CD4-positive, alpha-beta T cell treated with Interleukin-21 for 1 hour (primary cell): ENCODE data around the gene DUSP7.
"Not testable (repeated sequence)": the region's sequence is repeated elsewhere in the genome, so short reads cannot be mapped to it uniquely, and the experiment has no call there.

ENCODE experiments used
- DNase-seq: peaks from one replicate; pipeline ENCODE4 v3.0.0-alpha.2; 2020

DUSP7 gene

DNA sequence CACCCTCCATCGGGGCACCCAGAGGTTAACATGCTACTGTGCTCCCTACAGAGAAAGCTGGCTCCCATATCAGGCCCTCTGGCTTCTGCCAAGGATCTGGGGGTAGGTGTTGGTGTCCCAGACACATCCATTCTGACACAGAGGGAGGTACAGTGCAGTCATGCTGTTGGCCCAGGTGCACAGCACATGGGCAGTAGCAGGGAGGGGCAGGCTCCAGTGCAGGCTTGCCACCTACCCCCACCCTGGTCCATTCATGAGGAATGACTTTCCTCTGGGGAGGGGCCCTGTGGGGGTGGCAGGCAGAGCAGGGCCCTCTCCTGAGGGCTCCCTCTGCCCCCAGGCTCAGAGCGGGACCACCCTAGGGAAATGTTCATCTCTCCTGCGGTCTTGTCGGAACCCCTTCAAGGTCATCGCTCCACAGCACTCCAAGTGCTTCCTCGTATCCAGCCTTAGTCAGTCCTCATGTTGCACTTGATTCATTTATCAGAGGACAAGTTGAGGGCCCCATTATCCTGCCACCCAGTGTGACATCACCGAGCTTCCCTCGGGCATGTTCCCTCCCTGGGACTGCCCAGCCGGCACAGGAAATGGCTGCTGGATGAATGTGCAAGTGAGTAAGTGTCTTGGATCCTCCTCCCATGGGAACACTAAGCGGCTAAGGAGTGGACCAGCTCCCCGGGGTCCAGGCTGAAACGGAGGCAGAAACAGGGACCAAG lies 10.0 kb downstream of the DUSP7 start:
- no peak for DNase-seq

DNA sequence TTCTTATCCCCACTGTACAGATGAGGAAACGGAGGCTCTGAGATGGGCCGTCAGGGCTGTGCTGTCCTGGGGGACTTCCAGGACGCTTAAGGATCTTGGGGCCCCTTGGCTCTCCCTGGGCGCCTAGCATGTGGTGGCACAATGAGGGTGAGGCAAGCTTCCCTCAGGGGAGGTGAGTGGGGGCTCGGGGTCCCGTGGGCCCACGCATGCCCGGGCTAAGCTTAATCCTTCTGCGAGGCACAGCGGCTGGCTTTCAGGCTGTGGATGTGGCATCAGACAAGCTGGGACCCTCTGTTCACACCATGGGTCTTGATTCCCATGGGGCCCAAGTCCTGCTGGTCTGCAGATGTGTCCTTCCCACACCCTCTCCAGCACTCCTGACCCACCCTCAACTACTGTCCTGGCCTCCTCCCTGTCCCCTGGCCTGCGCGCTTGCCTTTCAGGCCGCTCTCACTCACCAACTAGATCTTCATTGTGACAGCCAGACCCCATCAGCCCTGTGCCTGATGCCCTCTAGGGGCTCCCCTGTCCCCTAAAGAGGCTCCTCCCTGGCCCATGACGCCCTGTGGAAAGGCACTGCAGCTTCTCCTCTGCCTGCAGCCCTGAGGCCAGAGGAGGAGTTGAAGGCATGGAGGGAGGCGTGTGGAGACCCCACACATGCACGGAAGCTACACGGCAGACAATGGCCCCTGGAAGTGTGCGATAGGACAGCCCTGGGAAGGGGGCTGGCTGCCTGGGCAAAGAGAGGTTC lies 11.3 kb downstream of the DUSP7 start:
- no peak for DNase-seq

DNA sequence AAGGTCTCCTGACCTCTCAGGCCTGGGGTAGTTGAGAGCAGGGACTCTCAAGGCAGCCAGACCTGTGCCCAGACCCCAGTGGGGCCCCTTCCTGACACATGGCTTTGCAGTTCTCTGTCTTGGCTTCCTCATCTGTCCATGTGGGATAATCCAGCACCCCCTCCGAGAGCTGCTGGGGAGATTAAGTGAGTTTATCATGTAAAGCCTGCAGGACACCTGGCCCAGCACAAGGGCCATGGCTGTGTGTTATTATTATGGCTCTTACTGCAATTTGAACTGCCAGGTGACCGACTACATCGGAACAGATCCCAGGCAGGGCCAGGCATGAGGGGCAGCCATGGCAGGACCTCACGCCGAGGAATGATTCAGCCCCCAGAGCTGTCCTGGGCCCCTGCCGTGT lies 12.6 kb downstream of the DUSP7 start:
- DNase-seq, result no peak

DNA sequence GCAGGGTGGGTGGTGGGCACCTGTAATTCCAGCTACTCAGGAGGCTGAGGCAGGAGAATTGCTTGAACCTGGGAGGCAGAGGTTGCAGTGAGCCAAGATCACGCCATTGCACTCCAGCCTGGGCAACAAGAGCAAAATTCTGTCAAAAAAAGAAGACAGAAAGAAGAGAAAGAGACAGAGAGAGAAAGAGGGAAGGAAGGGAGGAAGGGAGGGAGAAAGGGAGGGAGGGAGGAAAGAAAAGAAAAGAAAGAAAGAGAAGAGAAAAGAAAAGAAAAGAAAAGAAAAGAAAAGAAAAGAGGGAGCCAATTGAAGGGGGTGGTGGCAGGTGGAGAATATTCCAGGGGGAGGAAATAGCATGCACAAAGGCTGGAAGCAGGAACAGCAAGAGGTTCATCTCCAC lies 13.3 kb downstream of the DUSP7 start:
- DNase-seq, result not testable (repeated sequence)

DNA sequence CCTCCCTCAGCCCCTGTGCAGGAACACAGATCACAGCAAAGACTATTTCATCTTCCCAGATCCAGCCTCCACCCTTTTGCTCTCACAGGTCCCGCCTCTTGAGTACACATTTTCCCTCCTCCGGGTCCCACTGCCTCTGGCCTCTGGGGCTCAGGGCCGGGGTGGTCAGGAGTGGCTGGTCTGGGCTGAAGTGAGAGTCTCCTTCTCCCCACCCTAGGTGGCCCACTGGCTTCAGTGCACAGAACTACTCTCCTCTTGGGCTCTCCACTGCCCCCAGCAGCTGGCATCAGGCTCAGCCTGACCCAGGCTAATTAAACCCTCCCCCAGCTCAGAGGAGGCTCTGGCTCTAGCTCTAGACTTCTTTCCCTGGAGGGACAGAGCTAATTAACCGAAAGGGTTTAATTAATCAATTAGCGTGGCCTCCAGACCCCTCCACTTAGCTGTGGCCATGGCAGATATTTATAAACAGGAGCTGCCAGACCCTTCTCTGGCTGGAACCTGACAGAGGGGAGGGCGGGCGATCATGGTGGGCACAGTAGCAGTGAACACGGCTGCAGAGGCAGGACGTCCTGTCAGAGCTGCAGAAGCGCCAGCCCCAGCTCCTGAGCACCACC lies 15.1 kb downstream of the DUSP7 start:
- DNase-seq, result no peak

DNA sequence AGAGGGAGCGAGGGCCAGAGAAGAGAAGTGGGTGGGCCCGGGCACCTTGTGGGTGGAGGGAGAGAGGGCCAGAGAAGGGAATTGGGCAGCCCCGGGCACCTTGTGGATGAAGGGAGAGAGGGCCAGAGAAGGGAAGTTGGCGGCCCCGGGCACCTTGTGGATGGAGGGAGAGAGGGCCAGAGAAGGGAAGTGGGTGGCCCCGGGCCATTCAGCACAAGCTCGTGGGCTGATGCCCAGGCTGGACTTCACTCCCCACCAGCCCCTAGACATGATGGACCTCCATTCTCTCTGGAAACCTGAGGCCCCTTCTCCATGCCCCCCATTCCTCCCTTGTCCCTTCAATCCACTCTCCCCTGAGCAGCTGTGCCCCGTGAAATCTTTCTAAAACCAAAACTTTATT lies 15.8 kb downstream of the DUSP7 start:
- no peak for DNase-seq

DNA sequence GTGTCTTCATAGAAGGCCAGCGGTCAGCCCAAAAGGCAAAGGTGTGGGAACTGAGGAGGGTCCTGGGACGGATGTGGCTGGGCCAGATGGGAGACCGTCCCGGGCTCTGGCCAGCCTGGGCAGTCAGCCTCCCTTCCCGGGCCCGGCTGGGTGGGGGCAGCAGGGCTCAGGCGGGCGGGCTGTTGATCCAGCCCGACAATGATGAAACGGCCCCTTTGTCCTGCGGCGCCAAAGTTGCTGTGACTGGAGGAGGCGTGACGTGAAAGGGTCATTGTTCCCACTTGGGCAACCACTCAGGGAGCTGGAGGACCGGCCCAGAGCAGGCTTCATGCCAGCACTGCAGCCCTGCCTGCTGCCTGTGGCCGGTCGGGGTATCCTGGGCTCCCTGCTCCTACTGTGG lies 16.5 kb downstream of the DUSP7 start:
- no peak for DNase-seq

DNA sequence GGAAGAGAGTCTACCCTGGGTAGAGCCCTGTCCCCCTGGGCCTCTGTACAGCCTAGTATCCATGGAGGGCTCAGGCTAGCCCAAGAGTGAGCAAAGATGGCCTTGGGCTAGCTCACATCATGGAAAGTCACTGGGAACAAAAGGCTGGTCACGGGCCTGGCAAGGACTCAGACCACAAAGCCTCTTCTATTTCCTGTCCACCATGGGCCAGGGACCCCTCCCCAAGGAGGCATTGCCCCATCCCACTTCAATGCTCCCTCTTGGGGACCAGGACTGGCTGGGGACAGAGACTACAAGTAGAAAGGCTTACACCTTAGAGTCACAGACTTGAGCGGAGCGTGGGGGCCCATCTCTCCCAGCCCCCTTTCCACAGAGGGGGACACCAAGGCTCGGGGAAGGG lies 16.9 kb downstream of the DUSP7 start:
- no peak for DNase-seq

DNA sequence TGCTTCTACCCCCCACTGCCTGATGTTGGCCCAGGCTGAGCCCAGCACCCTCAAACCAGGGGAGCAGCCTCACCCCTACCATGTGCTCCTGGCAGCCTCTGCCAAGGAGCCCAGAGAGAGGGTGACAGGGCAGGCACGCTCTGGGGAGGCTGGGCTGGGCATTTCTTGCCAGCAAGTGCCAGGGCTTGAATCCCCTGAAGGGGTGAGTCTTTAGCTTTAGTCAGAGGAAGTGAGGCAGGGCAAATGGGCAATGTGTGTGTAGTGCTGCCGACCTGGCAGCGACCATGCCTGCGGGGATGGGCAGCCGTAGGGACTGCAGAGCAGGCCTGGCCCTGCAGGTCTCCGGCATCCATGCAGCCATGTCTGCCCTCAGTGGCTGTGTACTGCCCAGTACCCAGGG lies 18.1 kb downstream of the DUSP7 start:
- DNase-seq, result no peak

DNA sequence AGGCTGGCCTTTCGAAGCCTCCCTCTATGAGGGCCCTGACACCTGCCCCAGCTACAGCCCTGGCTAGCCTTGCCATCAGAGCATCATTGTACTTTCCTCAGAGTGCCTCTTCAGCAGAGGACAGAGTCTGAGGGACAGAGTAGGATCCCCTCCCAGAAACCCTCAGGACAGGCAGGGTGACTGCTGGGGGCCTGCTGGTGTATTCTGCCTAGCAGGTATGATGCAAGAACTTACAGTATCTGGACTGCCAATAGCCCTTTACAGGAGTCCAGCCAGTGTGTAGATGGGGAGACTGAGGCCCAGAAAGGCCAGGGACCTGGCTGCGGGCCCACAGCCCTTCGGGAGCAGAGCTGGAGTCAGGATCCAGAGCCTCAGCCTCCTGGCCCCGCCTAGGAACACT lies 19.1 kb downstream of the DUSP7 start:
- no peak for DNase-seq

DNA sequence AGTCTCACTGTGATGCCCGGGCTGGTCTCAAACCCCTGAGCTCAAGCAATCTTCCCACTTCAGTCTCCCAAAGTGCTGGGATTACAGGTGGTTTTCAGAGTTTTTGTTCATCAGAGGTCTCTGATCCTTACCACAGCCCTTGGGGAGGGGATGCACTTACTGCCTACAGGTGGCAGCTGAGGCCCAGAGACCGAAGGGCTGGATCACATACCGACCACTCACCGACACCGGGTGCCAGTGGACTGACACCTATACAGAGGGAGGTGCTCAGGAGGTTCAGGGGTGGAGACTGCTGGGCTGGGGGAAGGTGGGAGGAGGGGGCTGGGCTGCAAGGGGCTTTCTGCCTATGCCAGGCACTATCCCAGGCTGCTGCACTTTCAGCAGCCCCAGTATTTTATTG lies 19.5 kb downstream of the DUSP7 start:
- DNase-seq, result peak; percentile 45

DNA sequence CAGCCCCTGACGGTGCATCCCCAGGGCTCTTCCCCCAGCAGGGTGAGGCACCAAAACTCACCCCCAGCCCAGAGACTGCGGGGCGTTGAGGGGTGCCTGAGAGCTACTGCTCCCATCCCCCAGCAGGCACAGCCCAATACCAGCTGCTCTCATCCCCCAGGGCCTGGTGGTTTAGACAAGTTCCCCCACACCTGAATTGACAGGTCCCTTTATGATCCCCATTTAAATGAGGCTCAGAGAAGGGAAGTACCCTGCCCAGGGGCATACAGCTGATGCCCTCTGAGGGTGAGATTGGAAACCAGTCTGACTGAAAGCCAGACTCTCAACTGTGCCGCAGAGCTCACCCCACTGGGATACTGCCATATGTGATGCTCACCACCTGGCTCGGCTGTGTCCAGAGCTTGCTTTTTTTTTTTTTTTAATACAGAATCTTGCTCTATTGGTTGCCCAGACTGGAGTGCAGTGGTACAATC lies 20.1 kb downstream of the DUSP7 start:
- no peak for DNase-seq

DNA sequence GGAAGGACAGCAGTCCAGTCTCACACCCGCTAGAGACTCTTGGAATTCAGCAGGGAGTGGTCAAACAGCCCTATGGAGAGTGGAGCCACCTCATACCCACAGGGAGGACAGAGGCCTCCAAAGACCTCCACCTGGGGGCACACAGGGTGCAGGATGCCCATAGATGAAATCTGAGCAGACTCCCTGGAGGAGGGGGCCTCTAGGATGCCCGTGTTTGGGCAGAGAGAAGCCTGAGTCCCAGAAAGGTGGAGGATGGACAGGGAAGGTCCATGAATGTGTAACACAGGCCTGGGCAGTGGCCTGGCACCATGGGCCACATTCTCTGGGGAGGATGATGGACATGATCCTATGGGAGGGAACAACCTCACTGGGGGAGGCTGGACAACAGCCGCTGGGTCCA lies 21.7 kb downstream of the DUSP7 start:
- no peak for DNase-seq

DNA sequence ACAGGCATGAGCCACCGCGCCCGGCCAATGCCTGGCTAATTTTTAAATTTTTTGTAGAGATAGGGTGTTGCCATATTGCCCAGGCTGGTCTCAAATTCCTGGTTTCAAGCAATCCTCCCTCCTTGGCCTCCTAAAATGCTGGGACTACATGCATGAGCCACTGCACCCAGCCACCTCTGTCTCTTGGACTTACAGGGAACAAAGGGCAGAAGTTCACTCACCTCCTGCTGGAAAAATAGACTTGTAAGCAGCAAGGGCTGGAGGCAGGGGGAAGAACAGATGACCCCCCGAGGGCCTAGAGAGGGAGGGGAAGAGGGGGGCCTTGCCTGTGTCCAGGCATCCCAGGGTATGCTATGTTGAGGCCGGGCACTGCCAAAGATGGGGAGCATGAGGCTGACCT lies 22.2 kb downstream of the DUSP7 start:
- DNase-seq, result no peak

DNA sequence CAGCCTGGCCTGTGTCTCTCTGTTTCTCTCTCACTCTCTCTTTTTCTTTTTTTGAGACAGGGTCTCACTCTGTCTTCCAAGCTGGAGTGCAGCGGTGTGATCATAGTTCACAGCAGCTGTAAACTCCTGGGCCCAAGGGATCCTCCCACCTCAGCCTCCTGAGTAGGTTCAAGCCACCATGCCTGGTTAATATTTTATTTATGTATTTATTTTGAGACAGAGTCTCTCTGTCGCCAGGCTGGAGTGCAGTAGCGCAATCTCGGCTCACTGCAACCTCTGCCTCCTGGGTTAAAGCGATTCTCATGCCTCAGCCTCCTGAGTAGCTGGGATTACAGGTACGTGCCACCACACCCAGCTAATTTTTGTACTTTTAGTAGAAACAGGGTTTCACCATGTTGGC lies 22.6 kb downstream of the DUSP7 start:
- DNase-seq, result not testable (repeated sequence)

DNA sequence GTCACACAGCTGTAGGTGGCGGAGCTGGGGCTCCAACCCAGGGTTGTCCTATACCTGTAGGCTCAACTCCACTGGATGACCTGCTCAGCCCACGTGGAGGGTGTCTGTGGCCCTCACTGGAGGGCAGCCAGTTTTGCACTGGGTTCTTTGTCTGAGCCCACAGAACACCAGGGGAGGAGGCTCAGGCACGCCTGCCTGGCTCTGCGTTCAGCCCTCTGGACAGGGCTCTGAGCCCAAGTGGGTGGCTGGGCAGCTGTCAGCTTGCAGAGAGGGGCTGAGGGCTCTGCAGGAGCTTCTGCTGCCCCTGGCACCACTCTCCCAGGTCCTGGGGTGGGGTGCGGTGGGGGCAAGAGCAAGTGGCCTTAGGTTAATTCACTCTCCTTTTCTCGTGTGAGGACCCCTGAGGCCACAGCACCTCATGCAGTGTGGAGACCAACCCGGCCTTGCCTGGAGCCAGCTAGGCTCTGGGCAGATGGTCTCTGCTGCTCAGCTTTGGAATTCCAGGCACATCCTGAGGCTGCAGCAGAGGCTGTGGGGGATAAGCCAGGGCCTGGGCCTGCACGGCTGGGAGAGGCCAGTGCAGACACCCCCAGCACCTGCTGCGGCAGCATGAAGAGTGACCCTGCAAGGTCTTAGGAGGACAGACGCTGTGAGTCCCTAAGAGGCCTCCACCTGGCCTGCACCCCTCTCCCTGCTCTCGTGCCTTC lies 23.5 kb downstream of the DUSP7 start:
- DNase-seq, result no peak

DNA sequence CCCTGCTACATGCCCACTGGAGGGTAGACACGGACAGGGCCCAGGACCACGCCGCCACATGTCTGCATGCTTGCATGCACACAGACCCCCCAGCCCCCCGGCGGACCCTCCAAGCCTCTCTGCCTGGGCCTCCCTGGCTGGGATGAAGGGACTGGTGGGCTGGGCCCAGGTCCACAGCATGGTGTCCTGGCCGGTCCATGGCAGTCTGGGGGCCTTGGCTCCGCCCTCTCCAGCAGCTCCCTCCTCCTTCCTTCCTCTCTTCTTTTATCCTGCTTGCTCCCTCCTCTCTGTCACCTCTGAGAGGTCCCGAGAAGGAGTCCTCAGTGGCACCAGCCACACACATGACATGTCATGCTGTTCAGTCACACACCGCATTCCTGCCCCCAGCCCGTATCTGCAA lies 24.5 kb downstream of the DUSP7 start:
- no peak for DNase-seq

DNA sequence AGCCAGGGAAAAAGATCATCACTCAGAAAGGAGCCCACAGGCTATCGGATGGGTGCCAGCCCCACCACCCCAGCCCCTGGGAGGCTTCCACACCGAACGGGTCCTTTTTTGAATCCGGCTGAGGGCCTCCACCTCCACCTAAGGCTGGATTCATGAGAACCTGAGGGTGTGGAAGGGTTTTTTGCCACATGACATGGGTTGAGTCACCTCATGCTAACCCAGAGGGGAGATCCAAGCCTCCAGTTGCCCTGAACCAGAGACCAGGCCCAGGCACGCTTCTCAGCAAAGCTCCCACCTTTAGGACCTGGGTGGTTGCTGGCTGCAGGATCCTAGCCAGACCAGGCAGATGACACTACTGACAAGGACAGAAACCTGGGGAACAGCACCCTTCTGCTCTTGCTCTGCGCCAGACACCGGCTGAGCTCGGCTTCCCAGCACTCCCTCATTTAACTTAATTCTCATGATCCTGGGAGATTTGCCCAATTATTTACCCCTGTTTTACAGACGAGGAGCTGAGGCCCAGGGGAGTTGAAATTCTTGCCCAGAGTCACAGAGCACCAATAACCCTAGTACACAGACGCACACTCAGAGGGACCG lies 25.6 kb downstream of the DUSP7 start:
- no peak for DNase-seq

DNA sequence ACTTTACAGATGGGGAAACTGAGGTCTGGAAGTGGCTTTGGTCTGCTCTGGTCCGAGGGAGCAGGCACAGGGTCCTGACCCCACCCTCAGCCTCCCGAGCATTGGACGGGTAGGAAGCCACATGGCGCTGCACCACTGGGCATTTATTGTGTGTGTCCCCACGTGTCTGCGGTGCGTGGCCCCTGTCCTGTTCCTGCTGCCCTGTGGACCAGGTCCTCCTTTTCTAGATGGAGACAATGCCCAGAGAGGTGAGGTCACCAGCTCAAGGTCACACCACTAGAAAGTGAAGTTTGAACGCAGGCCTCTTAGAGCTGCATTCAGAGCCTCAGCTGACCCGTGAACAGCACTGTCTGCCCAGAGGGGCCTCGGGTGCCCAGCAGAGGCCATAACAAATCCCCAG lies 26.8 kb downstream of the DUSP7 start:
- no peak for DNase-seq

DNA sequence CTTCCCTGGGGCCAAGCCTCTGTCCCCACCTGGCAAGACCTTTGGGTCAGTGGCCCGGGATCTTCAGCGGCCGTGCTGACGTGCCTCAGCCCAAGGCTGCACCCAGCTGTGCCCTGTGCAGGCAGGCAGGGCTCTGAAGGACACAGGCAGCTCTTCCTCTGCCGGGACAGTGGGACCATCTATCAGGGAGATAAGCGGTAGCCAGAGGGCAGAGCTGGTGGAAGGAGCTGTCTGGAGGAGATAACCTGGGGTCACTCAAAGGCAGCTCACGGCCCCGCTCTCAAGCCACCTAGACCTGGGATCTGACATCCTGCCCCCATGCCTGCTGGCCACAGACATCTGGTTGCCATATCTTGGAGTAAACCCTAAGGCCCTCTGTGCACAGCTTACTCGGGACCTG lies 27.3 kb downstream of the DUSP7 start:
- no peak for DNase-seq

DNA sequence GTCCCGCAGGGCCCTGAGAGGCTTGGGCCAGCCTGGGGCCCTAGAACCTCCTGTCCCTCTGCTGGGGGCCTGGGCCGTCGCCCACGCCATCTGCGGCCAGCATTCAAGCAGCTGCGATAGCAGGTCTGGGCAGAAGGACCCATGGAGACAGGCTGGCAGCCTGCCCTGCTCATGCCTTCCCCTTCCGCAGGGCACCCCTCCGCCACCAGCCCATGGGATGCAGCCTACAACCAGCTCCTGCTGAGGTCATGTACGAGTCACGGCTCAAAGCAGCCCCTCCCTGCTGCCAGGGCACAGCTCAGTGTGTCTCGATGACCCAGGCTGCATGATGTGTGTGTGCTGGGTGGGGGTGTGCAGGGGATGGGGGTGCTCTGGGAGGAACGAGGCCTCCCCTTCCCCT lies 27.8 kb downstream of the DUSP7 start:
- no peak for DNase-seq

DNA sequence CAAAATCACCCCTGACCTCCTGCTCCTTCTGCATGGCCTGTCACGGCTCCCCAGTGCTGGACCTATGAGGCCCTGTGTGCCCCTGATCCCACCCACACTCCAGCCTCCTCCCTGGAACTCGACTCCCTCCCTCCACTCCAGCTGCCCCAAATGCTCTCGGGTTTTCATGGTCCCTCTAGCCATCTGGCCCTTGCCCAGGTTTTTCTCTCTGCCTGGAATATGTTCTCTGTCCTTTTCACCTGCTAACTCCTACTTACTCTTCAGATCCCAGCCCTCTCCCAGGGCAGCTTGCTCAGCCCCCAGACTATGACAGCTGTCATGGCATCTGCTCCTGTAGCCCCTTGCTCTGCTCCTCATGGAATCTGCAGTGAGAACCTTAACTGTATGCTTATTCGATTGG lies 30.3 kb downstream of the DUSP7 start:
- no peak for DNase-seq

DNA sequence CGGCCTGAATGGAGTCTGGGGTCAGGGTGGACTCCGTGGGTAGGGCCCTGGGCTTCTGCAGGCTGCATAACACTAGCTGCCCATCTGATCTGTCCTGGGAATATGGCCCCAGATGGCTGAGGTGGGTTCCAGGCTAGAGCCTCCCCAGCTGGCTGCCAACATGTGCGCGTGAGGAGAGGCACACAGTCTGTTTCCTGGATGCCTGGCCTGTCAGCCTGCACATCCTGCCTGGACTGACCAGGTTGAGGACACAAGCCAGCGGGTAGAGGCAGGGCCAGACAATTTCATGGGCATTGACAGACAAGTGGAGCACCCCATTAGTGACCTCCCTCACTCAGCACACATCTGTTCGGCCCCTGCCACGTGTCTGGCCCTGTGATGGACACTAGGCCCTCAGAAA lies 30.9 kb downstream of the DUSP7 start:
- DNase-seq, result no peak
